ENCODE data around the gene FCHO2.
A peak's percentile ranks its signal among the peaks of the same experiment; 100 is the strongest.
"Not testable (repeated sequence)": the region's sequence is repeated elsewhere in the genome, so short reads cannot be mapped to it uniquely, and the experiment has no call there.

The FCHO2 gene

GRCh38 chr5:72956324-72957140 lies 691 bp downstream of the FCHO2 start:
- peak; percentile 4 to 6 for DNase-seq

- DNase-seq: no peak
Measured at GRCh38 chr5:72957337-72957736, 1.5 kb downstream of the FCHO2 start.

- DNase-seq: no peak
Measured at GRCh38 chr5:72959257-72959656, 3.4 kb downstream of the FCHO2 start.

- not testable (repeated sequence) for DNase-seq
Measured at GRCh38 chr5:72974481-72974880, 18.6 kb downstream of the FCHO2 start.

- DNase-seq: not testable (repeated sequence)
Measured at GRCh38 chr5:72976810-72977209, 21.0 kb downstream of the FCHO2 start.

GRCh38 chr5:72985719-72986118 lies 29.9 kb downstream of the FCHO2 start:
- DNase-seq: no peak

- DNase-seq: no peak
Measured at GRCh38 chr5:72988769-72989168, 32.9 kb downstream of the FCHO2 start.

GRCh38 chr5:72991394-72991793 lies 35.6 kb downstream of the FCHO2 start:
- no peak for DNase-seq

GRCh38 chr5:72994578-72994977 lies 38.7 kb downstream of the FCHO2 start:
- DNase-seq: no peak

- no peak for DNase-seq
Measured at GRCh38 chr5:72996632-72997031, 40.8 kb downstream of the FCHO2 start.

GRCh38 chr5:72999916-73000315 lies 44.1 kb downstream of the FCHO2 start:
- no peak for DNase-seq

- DNase-seq: no peak
Measured at GRCh38 chr5:73005886-73006285, 50.0 kb downstream of the FCHO2 start.

GRCh38 chr5:73007051-73007450 lies 51.2 kb downstream of the FCHO2 start:
- DNase-seq: no peak

GRCh38 chr5:73008831-73009230 lies 53.0 kb downstream of the FCHO2 start:
- no peak for DNase-seq

- not testable (repeated sequence) for DNase-seq
Measured at GRCh38 chr5:73011612-73012011, 55.8 kb downstream of the FCHO2 start.

GRCh38 chr5:73018892-73019291 lies 63.1 kb downstream of the FCHO2 start:
- no peak for DNase-seq

- DNase-seq: no peak
Measured at GRCh38 chr5:73019766-73020165, 63.9 kb downstream of the FCHO2 start.

- DNase-seq: no peak
Measured at GRCh38 chr5:73022471-73023169, 66.8 kb downstream of the FCHO2 start.

- DNase-seq: not testable (repeated sequence)
Measured at GRCh38 chr5:73024946-73025544, 69.2 kb downstream of the FCHO2 start.

GRCh38 chr5:73027361-73027760 lies 71.5 kb downstream of the FCHO2 start:
- DNase-seq: no peak

- no peak for DNase-seq
Measured at GRCh38 chr5:73027816-73028215, 72.0 kb downstream of the FCHO2 start.

- no peak for DNase-seq
Measured at GRCh38 chr5:73028991-73029595, 73.3 kb downstream of the FCHO2 start.

GRCh38 chr5:73030531-73030930 lies 74.7 kb downstream of the FCHO2 start:
- DNase-seq: no peak
